GM12878 (cell line): ENCODE measurements around the gene ZG16. TPM values are rescaled to one million over a fixed set of nuclear protein-coding genes. Genes with fewer than 3 reads are reported as not detected.

Experiments used
- BACH1 ChIP-seq: fragments of 450-650 bp; IDR thresholded peaks from 2 replicates; pipeline ENCODE4 v1.6.1; 2017; ENCODE audit warnings: mild to moderate bottlenecking, borderline replicate concordance
- BHLHE40 ChIP-seq, 2 experiments: fragments of 450-650 bp in 1 of 2; IDR thresholded peaks; 2 replicates each; pipeline ENCODE4 v1.6.1; 2011 to 2017; ENCODE audit warnings: low read depth in 2 of 2, borderline replicate concordance in 1 of 2, improper control_type of control experiment in 1 of 2, low read length in 1 of 2, mild to moderate bottlenecking in 1 of 2
- CBX5 ChIP-seq: sonication (generic); IDR thresholded peaks from 2 replicates; pipeline ENCODE4 v1.6.1; 2016; ENCODE audit warnings: low read depth, moderate library complexity, mild to moderate bottlenecking, inconsistent platforms
- CHD1 ChIP-seq: IDR thresholded peaks from 2 replicates; pipeline ENCODE4 v1.6.1; 2012; ENCODE audit warnings: low read depth, low read length, improper control_type of control experiment
- CREB1 ChIP-seq: IDR thresholded peaks from 2 replicates; pipeline ENCODE4 v1.6.1; 2012; ENCODE audit warnings: low read depth, mild to moderate bottlenecking, inconsistent platforms
- CREM ChIP-seq: IDR thresholded peaks from 2 replicates; pipeline ENCODE4 v1.6.1; 2014; ENCODE audit warnings: antibody characterized with exemption, low read depth
- DPF2 ChIP-seq: fragments of 450-650 bp; IDR thresholded peaks from 2 replicates; pipeline ENCODE4 v1.6.1; 2017; ENCODE audit warnings: mild to moderate bottlenecking
- FOS ChIP-seq: IDR thresholded peaks from 3 replicates; pipeline ENCODE4 v1.6.1; 2011; ENCODE audit warnings: borderline replicate concordance; ENCODE audit not compliant: insufficient read length; ENCODE audit errors: extremely low read depth
- GATAD2B ChIP-seq: fragments of 450-650 bp; conservative IDR thresholded peaks from 2 replicates; pipeline ENCODE4 v1.6.1; 2017; ENCODE audit warnings: low read depth, mild to moderate bottlenecking, moderate library complexity
- HDAC2 ChIP-seq: fragments of 200-600 bp; sonication (generic); IDR thresholded peaks from 2 replicates; pipeline ENCODE4 v1.6.1; 2017
- IKZF1 ChIP-seq: fragments of 450-650 bp; conservative IDR thresholded peaks from 2 replicates; pipeline ENCODE4 v1.6.1; 2017; ENCODE audit warnings: antibody characterized with exemption, mild to moderate bottlenecking
- KAT2A ChIP-seq: conservative IDR thresholded peaks from 2 replicates; pipeline ENCODE4 v1.6.1; 2011; ENCODE audit warnings: low read depth, low read length; ENCODE audit not compliant: control insufficient read depth
- MEF2A ChIP-seq: IDR thresholded peaks from 2 replicates; pipeline ENCODE4 v1.6.1; 2011; ENCODE audit warnings: low read depth, mild to moderate bottlenecking, low read length, moderate library complexity; ENCODE audit not compliant: insufficient read depth
- NFYA ChIP-seq: IDR thresholded peaks from 2 replicates; pipeline ENCODE4 v1.6.1; 2011; ENCODE audit warnings: low read depth, mild to moderate bottlenecking, low read length, improper control_type of control experiment, borderline replicate concordance
- PAX8 ChIP-seq: fragments of 450-650 bp; IDR thresholded peaks from 2 replicates; pipeline ENCODE4 v1.6.1; 2017; ENCODE audit warnings: mild to moderate bottlenecking, moderate library complexity
- POU2F2 ChIP-seq: IDR thresholded peaks from 3 replicates; pipeline ENCODE4 v1.6.1; 2011; ENCODE audit warnings: low read depth, mild to moderate bottlenecking, low read length, borderline replicate concordance
- RAD51 ChIP-seq: fragments of 450-650 bp; IDR thresholded peaks from 2 replicates; pipeline ENCODE4 v1.6.1; 2016; ENCODE audit warnings: moderate library complexity, mild to moderate bottlenecking, inconsistent platforms
- RFX5 ChIP-seq: IDR thresholded peaks from 2 replicates; pipeline ENCODE4 v1.6.1; 2011; ENCODE audit warnings: low read depth, low read length, improper control_type of control experiment
- SMAD5 ChIP-seq: IDR thresholded peaks from 2 replicates; pipeline ENCODE4 v1.6.1; 2016; ENCODE audit warnings: antibody characterized with exemption, low read depth
- SMARCA5 ChIP-seq: fragments of 450-650 bp; IDR thresholded peaks from 2 replicates; pipeline ENCODE4 v1.6.1; 2017; ENCODE audit warnings: mild to moderate bottlenecking
- TARDBP ChIP-seq: IDR thresholded peaks from 2 replicates; pipeline ENCODE4 v1.6.1; 2016; ENCODE audit warnings: borderline replicate concordance
- TCF3 ChIP-seq: IDR thresholded peaks from 2 replicates; pipeline ENCODE4 v1.6.1; 2012; ENCODE audit warnings: low read depth, mild to moderate bottlenecking, low read length, borderline replicate concordance; ENCODE audit not compliant: insufficient read depth
- TCF7 ChIP-seq: IDR thresholded peaks from 2 replicates; pipeline ENCODE4 v1.6.1; 2014; ENCODE audit warnings: antibody characterized with exemption, borderline replicate concordance
- YY1 ChIP-seq: IDR thresholded peaks from 2 replicates; pipeline ENCODE4 v1.6.1; 2011; ENCODE audit warnings: low read depth, mild to moderate bottlenecking, low read length
- ZNF207 ChIP-seq: fragments of 450-650 bp; IDR thresholded peaks from 2 replicates; pipeline ENCODE4 v1.6.1; 2014; ENCODE audit warnings: antibody characterized with exemption, mild to moderate bottlenecking, borderline replicate concordance
- ZNF622 ChIP-seq: fragments of 450-650 bp; IDR thresholded peaks from 2 replicates; pipeline ENCODE4 v1.6.1; 2017; ENCODE audit warnings: mild to moderate bottlenecking, inconsistent platforms
- ZSCAN29 ChIP-seq: fragments of 450-650 bp; IDR thresholded peaks from 2 replicates; pipeline ENCODE4 v1.6.1; 2017; ENCODE audit warnings: mild to moderate bottlenecking, moderate library complexity
- polyA plus RNA-seq, 11 experiments: library from polyadenylated mRNA; depleted of rRNA in 4 of 11; unstranded in 6 of 11; stranded (reverse) in 5 of 11; fragments of >200 nt; fragmentation: Nextera tagmentation in 4 of 11; fragmentation: Illumina TruSeq in 1 of 11; extraction: Ambion mirVana in 4 of 11; extraction: Trizol in 1 of 11; gene quantifications; 1 replicate in 1 of 11; 2 replicates in 10 of 11; pipeline versions ENCODE4 v1.2.1 to v1.2.3, GENCODE V29; 2011 to 2016; ENCODE audit warnings: inconsistent platforms in 2 of 11, missing spikeins in 2 of 11, low read depth in 1 of 11
- total RNA-seq, 4 experiments: library from RNA; depleted of rRNA in 3 of 4; stranded (reverse); fragments of >200 nt in 3 of 4; fragmentation: Illumina TruSeq in 1 of 4; extraction: Trizol in 1 of 4; gene quantifications; 2 replicates each; pipeline versions ENCODE4 v1.2.1 to v1.2.3, GENCODE V29; 2013 to 2021
- TF ChIP-seq, protein P1 (sequence below): IDR thresholded peaks from 2 replicates; pipeline ENCODE4 v1.6.1; 2011; ENCODE audit warnings: borderline replicate concordance, low read depth, mild to moderate bottlenecking, moderate library complexity, mixed read lengths, low read length; ENCODE audit not compliant: insufficient read depth; ENCODE audit errors: extremely low read length
- TF ChIP-seq, protein P2 (sequence below): fragments of 450-650 bp; IDR thresholded peaks from 2 replicates; pipeline ENCODE4 v1.6.1; 2016; ENCODE audit warnings: mild to moderate bottlenecking, moderate library complexity, borderline replicate concordance

ZG16 gene
- total and polyA plus RNA-seq, 10 of the 15 experiments (the other 5 are each of a cell fraction or from before 2014, with no cell fraction given): not detected

DNA sequence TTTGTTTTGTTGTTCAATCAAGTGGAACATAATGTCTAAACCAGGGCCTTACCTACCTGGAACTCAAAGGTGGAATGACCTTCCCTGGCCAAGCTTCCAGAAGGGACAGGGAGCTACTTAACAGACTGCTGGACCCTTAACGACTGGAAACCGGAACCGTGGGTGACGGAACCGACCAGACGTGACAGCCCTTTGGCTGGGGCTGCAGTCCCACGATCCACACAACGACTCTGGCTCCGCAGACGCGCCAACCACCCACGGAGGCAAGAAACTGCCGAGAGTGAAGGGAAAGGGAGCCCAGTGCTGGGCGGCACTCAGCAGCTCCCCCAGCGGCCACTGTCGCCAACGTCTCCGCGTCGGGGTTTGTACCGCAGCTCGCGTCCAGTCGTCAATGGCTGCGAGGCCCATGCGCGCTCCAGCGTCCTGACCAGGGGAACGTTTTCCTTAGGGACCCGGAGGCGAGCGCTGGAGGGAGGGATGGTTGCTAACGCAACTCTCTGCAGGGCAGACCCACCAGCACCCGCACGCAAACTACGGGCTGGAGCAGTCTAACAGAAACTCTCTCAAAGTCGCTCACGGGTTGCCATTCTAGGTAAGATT lies 6.9 kb downstream of the ZG16 start (continued):
- TF ChIP-seq TCF3: 0 out of 2 replicates have a peak, but pooled peaks have one; percentile 14
- no peak for TF ChIP-seq ZNF622
- peak in 1 of 2 experiments; percentile 10; a peak in 1 of 4 replicates for TF ChIP-seq BHLHE40 (IDR thresholded peaks at IDR 0.05; ENCODE audit: borderline replicate concordance in 1 of 2, low read depth in 2 of 2, low read length in 1 of 2)
- no peak for TF ChIP-seq MEF2A
- no peak for TF ChIP-seq RFX5
- TF ChIP-seq FOS: no peak
- TF ChIP-seq, protein P1, sequence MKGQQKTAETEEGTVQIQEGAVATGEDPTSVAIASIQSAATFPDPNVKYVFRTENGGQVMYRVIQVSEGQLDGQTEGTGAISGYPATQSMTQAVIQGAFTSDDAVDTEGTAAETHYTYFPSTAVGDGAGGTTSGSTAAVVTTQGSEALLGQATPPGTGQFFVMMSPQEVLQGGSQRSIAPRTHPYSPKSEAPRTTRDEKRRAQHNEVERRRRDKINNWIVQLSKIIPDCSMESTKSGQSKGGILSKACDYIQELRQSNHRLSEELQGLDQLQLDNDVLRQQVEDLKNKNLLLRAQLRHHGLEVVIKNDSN: no peak
- TF ChIP-seq TARDBP: no peak
- TF ChIP-seq, protein P2, sequence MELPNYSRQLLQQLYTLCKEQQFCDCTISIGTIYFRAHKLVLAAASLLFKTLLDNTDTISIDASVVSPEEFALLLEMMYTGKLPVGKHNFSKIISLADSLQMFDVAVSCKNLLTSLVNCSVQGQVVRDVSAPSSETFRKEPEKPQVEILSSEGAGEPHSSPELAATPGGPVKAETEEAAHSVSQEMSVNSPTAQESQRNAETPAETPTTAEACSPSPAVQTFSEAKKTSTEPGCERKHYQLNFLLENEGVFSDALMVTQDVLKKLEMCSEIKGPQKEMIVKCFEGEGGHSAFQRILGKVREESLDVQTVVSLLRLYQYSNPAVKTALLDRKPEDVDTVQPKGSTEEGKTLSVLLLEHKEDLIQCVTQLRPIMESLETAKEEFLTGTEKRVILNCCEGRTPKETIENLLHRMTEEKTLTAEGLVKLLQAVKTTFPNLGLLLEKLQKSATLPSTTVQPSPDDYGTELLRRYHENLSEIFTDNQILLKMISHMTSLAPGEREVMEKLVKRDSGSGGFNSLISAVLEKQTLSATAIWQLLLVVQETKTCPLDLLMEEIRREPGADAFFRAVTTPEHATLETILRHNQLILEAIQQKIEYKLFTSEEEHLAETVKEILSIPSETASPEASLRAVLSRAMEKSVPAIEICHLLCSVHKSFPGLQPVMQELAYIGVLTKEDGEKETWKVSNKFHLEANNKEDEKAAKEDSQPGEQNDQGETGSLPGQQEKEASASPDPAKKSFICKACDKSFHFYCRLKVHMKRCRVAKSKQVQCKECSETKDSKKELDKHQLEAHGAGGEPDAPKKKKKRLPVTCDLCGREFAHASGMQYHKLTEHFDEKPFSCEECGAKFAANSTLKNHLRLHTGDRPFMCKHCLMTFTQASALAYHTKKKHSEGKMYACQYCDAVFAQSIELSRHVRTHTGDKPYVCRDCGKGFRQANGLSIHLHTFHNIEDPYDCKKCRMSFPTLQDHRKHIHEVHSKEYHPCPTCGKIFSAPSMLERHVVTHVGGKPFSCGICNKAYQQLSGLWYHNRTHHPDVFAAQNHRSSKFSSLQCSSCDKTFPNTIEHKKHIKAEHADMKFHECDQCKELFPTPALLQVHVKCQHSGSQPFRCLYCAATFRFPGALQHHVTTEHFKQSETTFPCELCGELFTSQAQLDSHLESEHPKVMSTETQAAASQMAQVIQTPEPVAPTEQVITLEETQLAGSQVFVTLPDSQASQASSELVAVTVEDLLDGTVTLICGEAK: no peak
- no peak for TF ChIP-seq KAT2A
- peak; percentile 29; the same call in 1 of the 2 replicates for TF ChIP-seq CREB1
- no peak for TF ChIP-seq SMARCA5
- no peak for TF ChIP-seq TCF7
- TF ChIP-seq CREM: peak; percentile 49; the same call in 1 of the 2 replicates
- TF ChIP-seq BACH1: no peak
- TF ChIP-seq CHD1: no peak
- 0 out of 2 replicates have a peak, but pooled peaks have one; percentile 32 for TF ChIP-seq DPF2
- TF ChIP-seq SMAD5: no peak
- TF ChIP-seq NFYA: no peak
- no peak for TF ChIP-seq HDAC2
- peak; percentile 32; the same call in 1 of the 3 replicates for TF ChIP-seq POU2F2
- TF ChIP-seq YY1: peak; percentile 85
- TF ChIP-seq ZNF207: no peak
- TF ChIP-seq CBX5: 0 out of 2 replicates have a peak, but pooled peaks have one; percentile 74
- TF ChIP-seq PAX8: no peak
- TF ChIP-seq GATAD2B: 0 out of 2 replicates have a peak, but pooled peaks have one; percentile 20
- no peak for TF ChIP-seq RAD51
- TF ChIP-seq ZSCAN29: no peak
- peak; percentile 48; the same call in 1 of the 2 replicates for TF ChIP-seq IKZF1
